GM12878 (cell line): ENCODE data around the gene RMI2. TPM values are rescaled to one million over a fixed set of nuclear protein-coding genes. Genes with fewer than 3 reads are reported as not detected.
A peak's percentile ranks its signal among the peaks of the same experiment; 100 is the strongest.

Experiments used
- ATAC-seq: fragments of 200-7000 bp; cut with Tn5 transposase; 3 replicates; pipeline ENCODE4 v1.9.1; 2020; ENCODE audit warnings: mild to moderate bottlenecking, moderate library complexity
- BruUV-seq: library from RNA; stranded (reverse); fragments of 400-500 nt; replicated peaks from 2 replicates; lab custom pipeline; 2021; lab: Mats Ljungman, UMichigan
- CTCF ChIA-PET: fragments of 300-600 bp; sonication (Branson Sonifier 250); formaldehyde crosslinking; extraction: SDS; loops from one replicate; lab custom pipeline; 2021; ENCODE audit warnings: inconsistent platforms; lab: Yijun Ruan, JAX
- POLR2A ChIA-PET: fragments of 350-600 bp; formaldehyde crosslinking; extraction: SDS; loops from one replicate; lab custom pipeline; 2021; ENCODE audit warnings: inconsistent platforms; lab: Charles Lee
- RAD21 ChIA-PET: fragments of 300-600 bp; sonication (Branson Sonifier 250); formaldehyde crosslinking; loops from one replicate; lab custom pipeline; 2023; ENCODE audit warnings: antibody characterized with exemption; ENCODE audit not compliant: unreplicated experiment; lab: Charles Lee
- SMC1A ChIA-PET: fragments of 300-600 bp; sonication (Branson Sonifier 250); formaldehyde crosslinking; loops from one replicate; lab custom pipeline; 2023; ENCODE audit not compliant: unreplicated experiment, uncharacterized antibody; lab: Charles Lee
- DNase-seq: peaks from one replicate; pipeline ENCODE4 v3.0.0-alpha.2; 2011; ENCODE audit warnings: low read depth, low spot score
- FAIRE-seq: peaks from 3 replicates; lab custom pipeline; 2011; peaks lifted over from hg19 to GRCh38; lab: Jason Lieb, UNC
- H2AFZ ChIP-seq: 2 replicates; pipeline ENCODE4 v1.6.0; 2011; ENCODE audit warnings: low read depth, low read length, control low read depth; ENCODE audit not compliant: control insufficient read depth
- H3K27ac ChIP-seq: 2 replicates; pipeline ENCODE4 v1.5.1; 2011; ENCODE audit warnings: control low read depth; ENCODE audit not compliant: control insufficient read depth, insufficient read depth
- H3K27me3 ChIP-seq, 2 experiments: replicated peaks in 1 of 2; 2 replicates each; pipeline versions ENCODE4 v1.6.0 to v1.6.1; 2011; ENCODE audit warnings: low read length in 1 of 2; ENCODE audit not compliant: control insufficient read depth in 2 of 2, insufficient read depth in 2 of 2
- H3K36me3 ChIP-seq, 2 experiments: 2 replicates each; pipeline ENCODE4 v1.5.1; 2011; ENCODE audit warnings: low read length in 1 of 2; ENCODE audit not compliant: control insufficient read depth in 2 of 2, insufficient read depth in 2 of 2
- H3K4me1 ChIP-seq: 2 replicates; pipeline ENCODE4 v1.6.1; 2011; ENCODE audit warnings: mild to moderate bottlenecking, low read length, moderate library complexity, mixed read lengths; ENCODE audit not compliant: control insufficient read depth, insufficient read depth
- H3K4me2 ChIP-seq: 2 replicates; pipeline ENCODE4 v1.6.0; 2011; ENCODE audit warnings: control low read depth; ENCODE audit not compliant: control insufficient read depth, insufficient read depth
- H3K4me3 ChIP-seq: fragments of 200-600 bp; sonication (generic); 2 replicates; pipeline ENCODE4 v1.5.1; 2016
- H3K79me2 ChIP-seq: 2 replicates; pipeline ENCODE4 v1.6.0; 2011; ENCODE audit warnings: low read length; ENCODE audit not compliant: control insufficient read depth, insufficient read depth
- H3K9ac ChIP-seq: 2 replicates; pipeline ENCODE4 v1.8.0; 2011; ENCODE audit warnings: low read length, control low read depth, mixed read lengths; ENCODE audit not compliant: control insufficient read depth, insufficient read depth
- H3K9me3 ChIP-seq: replicated peaks from 3 replicates; pipeline ENCODE4 v1.5.1; 2011; ENCODE audit warnings: mild to moderate bottlenecking, low read length; ENCODE audit not compliant: control insufficient read depth, insufficient read depth
- H4K20me1 ChIP-seq: 2 replicates; pipeline ENCODE4 v1.6.0; 2011; ENCODE audit not compliant: control insufficient read depth, insufficient read depth
- CREB1 ChIP-seq: IDR thresholded peaks from 2 replicates; pipeline ENCODE4 v1.6.1; 2012; ENCODE audit warnings: low read depth, mild to moderate bottlenecking, inconsistent platforms
- MLLT1 ChIP-seq: fragments of 450-650 bp; IDR thresholded peaks from 2 replicates; pipeline ENCODE4 v1.6.1; 2016; ENCODE audit warnings: mild to moderate bottlenecking
- SIN3A ChIP-seq: IDR thresholded peaks from 2 replicates; pipeline ENCODE4 v1.6.1; 2012; ENCODE audit warnings: low read depth, low read length, improper control_type of control experiment
- SIX5 ChIP-seq: IDR thresholded peaks from 2 replicates; pipeline ENCODE4 v1.6.1; 2011; ENCODE audit warnings: mild to moderate bottlenecking, low read depth, low read length, moderate library complexity; ENCODE audit not compliant: severe bottlenecking
- TBL1XR1 ChIP-seq: IDR thresholded peaks from 2 replicates; pipeline ENCODE4 v1.6.1; 2012; ENCODE audit warnings: low read depth, low read length, improper control_type of control experiment
- WGBS: methylation state at CpG from one replicate; pipeline ENCODE4 v1.1.6; 2016; ENCODE audit warnings: low lambda C conversion rate; ENCODE audit not compliant: insufficient replicate concordance, insufficient coverage; ENCODE audit errors: missing lambda C conversion rate; 5-methylcytosine and 5-hydroxymethylcytosine counted together
- in situ Hi-C: fragments of 300-500 bp; cut with MboI; formaldehyde crosslinking; loops from 9 replicates; pipeline ENCODE4 v1.14.3; 2018; ENCODE audit warnings: mixed read lengths
- intact Hi-C: fragments of 100-400 bp; cut with micrococcal nuclease; formaldehyde crosslinking; loops from one replicate; pipeline ENCODE4 v1.14.2; 2022; ENCODE audit not compliant: unreplicated experiment
- polyA plus RNA-seq, 11 experiments: library from polyadenylated mRNA; depleted of rRNA in 4 of 11; unstranded in 6 of 11; stranded (reverse) in 5 of 11; fragments of >200 nt; fragmentation: Nextera tagmentation in 4 of 11; fragmentation: Illumina TruSeq in 1 of 11; extraction: Ambion mirVana in 4 of 11; extraction: Trizol in 1 of 11; gene quantifications; 1 replicate in 1 of 11; 2 replicates in 10 of 11; pipeline versions ENCODE4 v1.2.1 to v1.2.3, GENCODE V29; 2011 to 2016; ENCODE audit warnings: inconsistent platforms in 2 of 11, missing spikeins in 2 of 11, low read depth in 1 of 11
- total RNA-seq, 4 experiments: library from RNA; depleted of rRNA in 3 of 4; stranded (reverse); fragments of >200 nt in 3 of 4; fragmentation: Illumina TruSeq in 1 of 4; extraction: Trizol in 1 of 4; gene quantifications; 2 replicates each; pipeline versions ENCODE4 v1.2.1 to v1.2.3, GENCODE V29; 2013 to 2021

Gene RMI2
- total and polyA plus RNA-seq, 10 of the 15 experiments (the other 5 are each of a cell fraction or from before 2014, with no cell fraction given): 9.6 to 68.8 (median 32.1) TPM

DNA sequence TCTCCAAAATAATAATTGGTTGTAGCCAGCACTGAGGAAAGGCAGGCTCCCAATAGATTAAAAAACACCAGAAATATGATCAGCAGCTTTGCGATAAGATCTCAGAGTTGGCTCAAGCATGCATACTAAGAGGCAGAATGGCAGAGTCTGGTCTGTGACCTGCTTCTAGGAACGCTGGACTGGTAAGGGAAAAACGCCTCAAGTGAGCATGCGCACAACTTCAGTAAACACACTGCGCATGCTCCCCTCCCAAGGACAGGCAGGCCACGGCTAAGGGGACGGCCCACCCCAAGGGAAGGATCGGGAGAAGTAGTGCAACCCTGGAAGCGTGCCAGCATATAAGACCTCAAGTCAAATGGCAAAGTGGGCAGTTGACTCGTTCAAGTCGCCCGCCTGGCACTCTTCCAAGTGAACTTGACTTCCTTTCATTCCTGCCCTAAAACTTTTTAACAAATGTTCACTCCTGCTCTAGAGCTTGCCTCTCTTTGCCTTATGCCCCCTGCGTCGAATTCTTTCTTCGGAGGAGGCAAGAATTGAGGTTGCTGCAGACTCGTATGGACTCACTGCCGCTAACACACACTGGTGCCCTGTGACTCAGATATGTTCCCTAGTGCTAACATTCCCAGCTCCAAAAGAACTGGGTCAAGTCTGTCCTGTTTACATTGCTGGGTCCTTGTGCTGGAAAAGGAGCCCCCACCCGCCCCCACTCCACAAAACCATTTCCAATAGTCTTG, 41.7 kb upstream of the RMI2 start:
- no peak overlapping the region for H3K27ac ChIP-seq
- FAIRE-seq (no peak), ATAC-seq (no peak), DNase-seq (no peak)
- no peaks in the 10 kb centered on the region for H3K27me3 ChIP-seq
- H3K36me3 ChIP-seq: no peaks in the 10 kb centered on the region
- peaks cover 2% of the 10 kb centered on the region; the same call in 2 of the 3 replicates for H3K9me3 ChIP-seq
- no peak overlapping the region for H3K4me3 ChIP-seq
- no TSS peak for BruUV-seq
- H3K9ac ChIP-seq: no peak overlapping the region
- TF ChIP-seq SIX5: no peak
- TF ChIP-seq TBL1XR1: no peak
- TF ChIP-seq MLLT1: peak; percentile 47; the same call in 1 of the 2 replicates
- no peak for TF ChIP-seq SIN3A
- TF ChIP-seq CREB1: no peak
- intact Hi-C loops (no loop called here), in situ Hi-C loops (loop anchor here (10.0 kb wide), 1 partner anchor 999 kb away; no protein-coding TSS in a partner anchor)
- ChIA-PET POLR2A (interaction anchor here (0.5 to 1.0 kb wide), 3 partner anchors 48 to 334 kb away, joined by 3 to 9 read pairs (median 7); no protein-coding TSS in a partner anchor), SMC1A (interaction anchor here (0.7 to 8.4 kb wide), 4 partner anchors 17 to 78 kb away, joined by 3 to 108 read pairs (median 3); partner anchors contain the start of gene SOCS1), RAD21 (interaction anchor here (0.5 kb wide), 1 partner anchor 387 kb away, joined by 3 read pairs; no protein-coding TSS in a partner anchor), CTCF (no interaction called here)
- peaks cover 54% of the 10 kb centered on the region for H3K4me1 ChIP-seq
- no peak overlapping the region for H2AFZ ChIP-seq
- H3K79me2 ChIP-seq: no peaks in the 10 kb centered on the region
- no peaks in the 10 kb centered on the region for H4K20me1 ChIP-seq
- WGBS: 90% methylated on average over 18 of the region's 18 CpGs
- no peak overlapping the region; the same call in 1 of the 2 replicates for H3K4me2 ChIP-seq
